ENCODE measurements around the gene ITLN2.
"Not testable (repeated sequence)": the region's sequence is repeated elsewhere in the genome, so short reads cannot be mapped to it uniquely, and the experiment has no call there.

ITLN2 gene

GRCh38 chr1:160942926-160943325, 11.7 kb downstream of the ITLN2 start:
- TF ChIP-seq CTCF (IDR thresholded peaks at IDR 0.05; ENCODE audit: low read depth, low read length), result no peak
- DNase-seq (ENCODE audit: extremely low read depth, low read depth), result no peak

DNA sequence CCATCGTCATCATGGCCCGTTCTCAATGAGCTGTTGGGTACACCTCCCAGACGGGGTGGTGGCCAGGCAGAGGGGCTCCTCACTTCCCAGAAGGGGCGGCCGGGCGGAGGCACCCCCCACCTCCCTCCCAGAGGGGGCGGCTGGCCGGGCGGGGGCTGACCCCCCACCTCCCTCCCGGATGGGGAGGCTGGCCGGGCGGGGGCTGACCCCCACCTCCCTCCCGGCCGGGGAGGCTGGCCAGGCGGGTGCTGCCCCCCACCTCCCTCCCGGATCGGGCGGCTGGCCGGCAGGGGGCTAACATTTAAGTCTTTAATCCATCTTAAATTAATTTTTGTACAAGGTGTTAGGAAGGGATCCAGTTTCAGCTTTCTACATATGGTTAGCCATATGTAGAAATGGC, 17.9 kb downstream of the ITLN2 start:
- DNase-seq (ENCODE audit: extremely low read depth, low read depth), result not testable (repeated sequence)

DNA sequence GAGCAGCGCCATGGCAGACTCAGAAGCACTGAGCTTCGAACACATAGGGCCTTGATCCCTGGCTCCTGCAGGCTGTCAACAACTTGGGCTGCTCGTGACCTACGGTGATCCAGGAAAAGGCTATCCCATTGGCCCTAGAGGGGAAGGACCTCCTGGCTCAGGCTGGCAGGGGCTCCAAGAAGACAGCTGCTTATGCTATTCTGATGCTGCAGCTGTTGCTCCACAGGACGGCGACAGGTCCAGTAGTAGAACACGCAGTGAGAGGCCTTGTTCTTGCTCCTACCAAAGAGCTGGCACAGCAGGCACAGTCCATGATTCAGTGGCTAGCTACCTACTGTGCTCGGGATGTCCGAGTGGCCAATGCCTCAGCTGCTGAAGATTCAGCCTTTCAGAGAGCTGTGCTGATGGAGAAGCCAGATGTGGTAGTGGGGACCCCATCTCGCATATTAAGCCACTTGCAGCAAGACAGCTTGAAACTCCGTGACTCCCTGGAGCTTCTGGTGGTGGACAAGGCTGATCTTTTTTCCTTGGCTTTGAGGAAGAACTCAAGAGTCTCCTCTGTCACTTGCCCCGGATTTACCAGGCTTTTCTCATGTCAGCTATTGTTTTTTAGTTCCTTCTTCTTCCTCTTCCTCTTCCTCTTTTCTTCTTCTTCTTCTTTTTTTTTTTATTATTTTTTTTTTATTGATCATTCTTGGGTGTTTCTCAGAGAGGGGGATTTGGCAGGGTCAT, 18.9 kb downstream of the ITLN2 start:
- no peak for DNase-seq (ENCODE audit: extremely low read depth, low read depth)
- no peak for TF ChIP-seq CTCF (IDR thresholded peaks at IDR 0.05; ENCODE audit: low read depth, low read length)

DNA sequence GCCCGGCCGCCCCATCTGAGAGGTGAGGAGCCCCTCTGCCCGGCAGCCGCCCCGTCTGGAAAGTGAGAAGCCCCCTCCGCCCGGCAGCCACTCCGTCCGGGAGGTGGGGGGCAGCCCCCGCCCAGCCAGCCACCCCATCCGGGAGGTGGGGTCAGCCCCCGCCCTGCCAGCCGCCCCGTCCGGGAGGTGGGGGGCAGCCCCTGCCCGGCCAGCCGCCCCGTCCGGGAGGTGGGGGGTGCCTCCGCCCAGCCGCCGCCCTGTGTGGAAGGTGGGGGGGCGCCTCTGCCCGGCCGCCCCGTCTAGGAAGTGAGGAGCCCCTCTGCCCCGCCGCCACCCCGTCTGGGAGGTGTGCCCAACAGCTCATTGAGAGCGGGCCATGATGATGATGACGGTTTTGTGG, 21.3 kb downstream of the ITLN2 start:
- DNase-seq (ENCODE audit: extremely low read depth, low read depth), result not testable (repeated sequence)

- no peak for TF ChIP-seq CTCF (IDR thresholded peaks at IDR 0.05; ENCODE audit: low read depth, low read length)
- DNase-seq (ENCODE audit: extremely low read depth, low read depth), result no peak
Measured at GRCh38 chr1:160925652-160926244, 28.9 kb downstream of the ITLN2 start.

GRCh38 chr1:160924791-160925651, 29.6 kb downstream of the ITLN2 start:
- no peak for TF ChIP-seq CTCF (IDR thresholded peaks at IDR 0.05; ENCODE audit: low read depth, low read length)
- DNase-seq (ENCODE audit: extremely low read depth, low read depth), result no peak

DNA sequence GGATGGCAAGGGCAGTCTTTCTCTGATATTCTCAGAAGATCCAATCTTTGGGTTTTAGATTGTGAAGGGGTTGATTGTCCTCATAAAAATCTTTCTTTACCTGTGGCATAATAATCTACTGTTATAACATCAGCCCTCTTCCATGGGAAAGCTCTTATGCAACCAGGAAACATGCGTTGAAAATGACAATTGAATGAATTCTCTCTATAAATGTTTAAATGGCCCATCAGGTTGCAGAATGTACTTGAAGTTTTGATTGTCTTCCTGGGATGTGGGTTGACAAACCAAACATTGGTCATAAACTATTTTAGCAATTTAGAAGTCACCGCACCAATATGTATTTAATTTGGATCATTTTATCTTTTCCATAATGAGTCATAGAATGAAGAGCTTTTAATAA, 37.9 kb downstream of the ITLN2 start:
- no peak for TF ChIP-seq CTCF (IDR thresholded peaks at IDR 0.05; ENCODE audit: low read depth, low read length)
- no peak for DNase-seq (ENCODE audit: extremely low read depth, low read depth)

GRCh38 chr1:160913229-160913628, 41.4 kb downstream of the ITLN2 start:
- DNase-seq (ENCODE audit: extremely low read depth, low read depth), result not testable (repeated sequence)
